Activated T-helper 9 cell treated with anti-CD3 and anti-CD28 coated beads, Interleukin-2, amount 50 U/mL, for 16 hours (primary cell): ENCODE measurements around the gene SRSF1.

ENCODE experiments used
- DNase-seq: peaks from one replicate; pipeline ENCODE4 v3.0.0-alpha.2; 2020; ENCODE audit warnings: low read depth

The SRSF1 gene

DNA sequence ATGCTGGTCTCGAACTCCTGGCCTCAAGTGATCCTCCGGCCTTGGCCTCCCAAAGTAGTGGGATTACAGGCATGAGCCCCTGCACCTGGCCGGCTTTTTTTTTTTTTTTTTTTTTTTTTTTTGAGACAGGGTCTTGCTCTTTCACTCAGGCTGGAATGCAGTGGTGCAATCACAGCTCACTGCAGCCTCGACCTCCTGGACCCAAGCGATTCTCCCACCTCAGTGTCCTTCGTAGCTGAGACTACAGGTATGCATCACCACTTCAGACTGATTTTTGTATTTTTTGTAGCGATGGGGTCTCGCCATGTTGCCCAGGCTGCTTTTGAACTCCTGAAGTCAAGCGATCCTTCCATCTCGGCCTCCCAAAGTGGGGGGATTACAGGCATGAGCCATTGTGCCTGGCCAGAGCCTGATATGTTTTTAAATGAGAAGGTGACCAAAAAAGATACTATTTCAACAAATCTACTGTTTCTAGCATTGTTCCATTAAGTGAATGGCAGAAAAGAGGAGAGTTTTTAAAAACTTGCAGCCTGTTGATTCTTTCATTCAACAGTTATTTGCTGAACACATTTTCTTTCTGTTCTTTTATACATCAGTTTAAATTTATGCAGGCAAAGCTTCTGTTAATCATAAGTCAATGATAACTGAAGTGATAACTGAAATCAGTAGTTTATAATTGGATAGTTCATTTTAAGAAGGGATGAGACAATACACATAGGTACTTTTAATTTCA lies 3.2 kb upstream of the SRSF1 start:
- DNase-seq, result no peak

GRCh38 chr17:58007781-58008706 lies 998 bp upstream of the SRSF1 start:
- no peak for DNase-seq

- DNase-seq, result peak; percentile 51
These were observed 504 bp downstream of the SRSF1 start for GRCh38 chr17:58006560-58006923.

- no peak for DNase-seq
These were observed 1.1 kb downstream of the SRSF1 start for GRCh38 chr17:58005728-58006559.

GRCh38 chr17:58005031-58005727 lies 1.9 kb downstream of the SRSF1 start:
- DNase-seq, result no peak

GRCh38 chr17:58004060-58004459 lies 3.0 kb downstream of the SRSF1 start:
- no peak for DNase-seq

GRCh38 chr17:58002973-58003372 lies 4.1 kb downstream of the SRSF1 start:
- DNase-seq, result no peak

DNA sequence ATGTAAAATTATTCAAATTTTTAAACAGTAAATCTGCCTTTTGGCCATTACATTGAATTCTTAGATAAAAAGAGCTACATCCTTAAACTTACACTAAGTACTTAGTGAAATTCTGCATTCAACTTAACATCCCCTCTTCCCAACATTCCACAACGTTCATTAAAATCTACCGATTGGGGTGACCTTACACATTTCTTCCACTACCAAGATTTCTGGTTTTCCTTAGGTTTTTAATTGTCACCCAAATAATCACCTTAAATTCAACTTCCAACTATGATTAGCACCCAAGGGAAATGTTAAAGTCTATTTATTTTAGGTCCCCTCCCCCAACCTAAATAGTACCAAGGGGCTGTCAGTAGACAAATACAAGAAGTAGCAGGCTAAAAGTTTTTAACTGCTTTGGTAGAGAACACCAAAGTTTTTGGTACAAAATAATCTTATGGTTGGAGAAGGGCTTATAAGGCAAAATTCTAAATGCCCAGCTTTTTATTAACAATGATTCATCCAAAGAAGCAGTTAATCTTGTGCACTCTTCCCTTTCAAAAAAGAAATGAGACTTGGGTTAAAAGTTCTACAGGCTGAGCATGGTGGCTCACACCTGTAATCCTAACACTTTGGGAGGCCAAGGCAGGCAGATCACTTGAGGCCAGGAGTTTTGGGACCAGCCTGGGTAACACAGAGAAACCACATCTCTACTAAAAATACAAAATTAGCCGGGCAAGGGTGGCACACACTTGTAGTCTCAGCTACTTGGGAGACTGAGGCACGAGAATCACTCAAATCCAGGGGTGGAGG lies 4.7 kb downstream of the SRSF1 start:
- DNase-seq, result no peak

GRCh38 chr17:58001461-58002124 lies 5.5 kb downstream of the SRSF1 start:
- DNase-seq, result no peak

DNA sequence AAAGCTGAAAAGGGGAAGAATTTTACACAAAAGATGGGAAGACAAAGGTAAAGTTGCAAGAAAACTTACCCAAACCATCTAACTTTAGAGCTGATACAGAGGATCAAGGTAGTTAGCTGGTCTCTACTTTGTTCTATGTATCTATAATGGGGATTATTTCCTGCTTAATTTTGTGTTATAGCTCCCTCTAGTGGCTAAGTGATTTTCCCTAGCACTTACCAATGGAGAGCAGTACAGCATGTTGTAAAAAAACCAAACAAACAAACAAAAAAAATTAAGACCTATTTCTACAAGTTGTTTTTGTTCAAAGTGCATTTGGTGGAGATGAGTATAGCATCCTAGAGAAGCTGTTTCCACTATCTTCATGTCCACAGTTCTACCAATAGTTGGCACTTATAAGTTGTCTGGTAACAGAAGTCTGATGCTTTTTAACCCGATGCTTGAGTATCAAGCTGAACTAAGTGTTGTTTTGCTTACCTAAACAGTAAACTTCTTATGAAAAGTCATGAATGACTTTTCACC lies 7.5 kb downstream of the SRSF1 start:
- no peak for DNase-seq

DNA sequence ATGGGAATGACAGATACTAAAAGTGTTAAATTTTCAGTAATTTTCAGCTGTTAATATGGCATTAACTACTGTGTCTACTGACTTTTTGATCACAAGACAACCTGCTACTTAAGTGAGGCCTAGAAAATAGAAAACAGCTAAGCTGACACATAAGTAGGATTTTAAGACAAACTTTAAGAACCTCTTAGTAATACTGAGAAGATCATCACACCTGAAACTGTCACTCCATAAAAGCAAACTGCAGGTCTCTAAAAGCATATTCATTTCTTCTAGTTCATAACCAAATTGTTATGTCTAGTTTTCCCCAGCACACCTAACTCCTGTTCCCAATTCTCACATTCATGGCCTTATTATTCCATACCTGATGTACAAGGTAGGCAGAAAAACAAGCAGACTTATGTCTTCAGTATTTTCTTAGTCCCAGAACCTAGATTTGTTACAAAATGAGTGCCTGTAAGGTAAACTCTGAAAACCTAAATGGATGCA lies 8.0 kb downstream of the SRSF1 start:
- DNase-seq, result no peak

DNA sequence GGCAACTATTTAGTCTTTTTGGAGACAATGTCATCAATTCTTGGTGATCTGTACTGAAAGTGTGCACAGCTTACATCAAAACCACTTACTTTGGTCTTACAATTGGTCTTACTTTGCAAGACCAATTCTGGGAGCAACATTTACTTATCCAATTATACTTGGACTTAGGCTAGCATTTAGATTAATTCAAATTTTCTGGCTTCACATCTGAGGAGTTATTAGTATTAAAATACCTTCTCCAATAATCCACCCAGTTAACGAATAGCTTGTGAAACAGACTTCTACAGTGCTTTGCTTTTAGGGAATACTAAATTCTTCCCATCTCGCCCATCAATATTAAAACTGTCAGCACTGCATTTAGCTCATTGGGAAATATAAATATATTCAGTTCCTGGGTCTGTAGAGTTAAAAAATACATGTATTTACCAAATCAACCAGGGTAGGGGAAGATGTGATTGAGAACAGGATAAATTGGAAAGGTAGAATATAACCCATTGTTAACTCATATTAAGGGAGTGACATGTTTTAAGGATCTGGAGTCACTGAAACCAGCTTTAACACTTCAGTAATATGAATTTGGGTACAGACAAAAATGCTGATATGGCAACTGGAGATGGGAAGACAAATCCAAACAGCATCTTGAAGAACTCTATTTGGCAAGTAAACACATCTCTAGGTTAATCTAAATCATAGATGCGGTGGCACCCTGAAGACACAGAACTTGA lies 9.8 kb downstream of the SRSF1 start:
- DNase-seq, result no peak

- peak; percentile 30 for DNase-seq
These were observed 11.7 kb downstream of the SRSF1 start for GRCh38 chr17:57995076-57995956.

DNA sequence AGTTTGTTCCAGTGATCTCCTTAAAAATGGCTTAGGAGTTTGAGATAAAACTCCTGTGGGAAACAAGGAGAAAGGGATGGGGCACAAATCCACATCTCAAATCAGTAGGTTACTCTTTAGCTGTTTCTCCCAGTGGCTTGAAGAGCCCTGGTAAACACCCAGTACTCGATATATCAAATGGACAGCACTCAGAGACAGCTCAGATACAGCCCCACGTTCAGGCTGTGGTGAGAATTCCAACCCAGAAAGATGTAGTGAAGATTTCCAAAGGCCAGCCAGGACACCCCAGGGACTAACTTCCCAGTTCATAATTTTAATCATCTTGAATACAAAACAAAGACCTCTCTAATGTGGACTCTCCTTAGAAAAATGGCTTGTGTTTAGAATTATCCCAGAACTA lies 12.6 kb downstream of the SRSF1 start:
- DNase-seq, result no peak

- DNase-seq, result no peak
These were observed 13.3 kb downstream of the SRSF1 start for GRCh38 chr17:57993471-57994365.

- no peak for DNase-seq
These were observed 15.5 kb downstream of the SRSF1 start for GRCh38 chr17:57991537-57991936.

DNA sequence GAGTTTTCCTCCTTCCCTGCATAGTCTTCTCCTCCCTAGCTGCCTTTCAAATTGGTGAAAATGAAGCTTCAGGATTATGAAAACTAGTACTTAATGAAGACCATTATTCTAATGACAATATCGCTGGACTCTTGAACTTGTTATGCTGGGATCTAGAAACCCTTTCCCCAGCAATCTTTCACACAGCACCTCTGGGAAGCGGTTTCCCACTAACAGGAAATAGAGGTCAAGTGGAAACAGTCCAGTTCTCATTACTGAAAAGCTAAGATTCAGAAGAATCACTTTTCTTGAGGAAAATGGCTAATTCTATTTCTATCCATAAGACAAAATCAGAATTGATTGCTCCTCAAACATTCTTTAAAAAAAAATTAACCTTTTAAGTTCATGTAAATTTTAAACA lies 17.0 kb downstream of the SRSF1 start:
- no peak for DNase-seq
